Measurements from ENCODE around the gene NECTIN4.

DNA sequence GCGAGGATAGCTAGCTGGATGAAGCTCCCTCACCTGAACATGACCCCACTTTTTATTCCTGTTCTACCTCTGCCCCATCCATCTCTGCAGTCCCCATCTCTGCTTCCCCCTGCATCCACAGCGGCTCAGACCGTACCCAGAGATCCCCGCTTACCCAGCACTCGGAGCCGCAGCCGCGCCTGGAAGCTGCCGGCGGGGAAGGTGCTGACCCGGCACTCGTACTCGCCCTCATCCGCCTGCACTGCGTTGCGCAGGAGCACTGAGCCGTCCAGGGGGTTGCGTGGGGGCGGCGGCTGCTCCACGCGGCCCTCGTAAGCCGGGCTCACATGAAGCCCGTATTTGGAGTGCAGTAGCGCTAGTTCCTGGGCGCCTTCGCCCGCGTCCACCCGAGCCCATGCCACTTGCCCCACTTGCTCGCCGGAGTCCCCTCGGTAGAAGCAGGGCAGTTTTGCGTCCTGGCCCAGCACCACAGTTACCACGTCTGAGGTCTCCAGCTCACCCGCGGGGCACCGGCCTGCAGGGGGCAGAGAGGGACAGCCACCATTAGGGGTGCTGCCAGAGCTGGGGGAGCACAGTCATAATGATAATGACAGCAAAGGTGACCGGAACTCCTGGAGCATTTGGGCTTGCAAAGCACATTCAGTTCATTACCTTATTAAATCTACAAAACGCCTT lies 9.8 kb downstream of the NECTIN4 start:
- TF ChIP-seq RAD21 (IDR thresholded peaks at IDR 0.05; ENCODE audit: low read depth) (no peak), NFIC (IDR thresholded peaks at IDR 0.05) (no peak)
- TF ChIP-seq, protein P1, sequence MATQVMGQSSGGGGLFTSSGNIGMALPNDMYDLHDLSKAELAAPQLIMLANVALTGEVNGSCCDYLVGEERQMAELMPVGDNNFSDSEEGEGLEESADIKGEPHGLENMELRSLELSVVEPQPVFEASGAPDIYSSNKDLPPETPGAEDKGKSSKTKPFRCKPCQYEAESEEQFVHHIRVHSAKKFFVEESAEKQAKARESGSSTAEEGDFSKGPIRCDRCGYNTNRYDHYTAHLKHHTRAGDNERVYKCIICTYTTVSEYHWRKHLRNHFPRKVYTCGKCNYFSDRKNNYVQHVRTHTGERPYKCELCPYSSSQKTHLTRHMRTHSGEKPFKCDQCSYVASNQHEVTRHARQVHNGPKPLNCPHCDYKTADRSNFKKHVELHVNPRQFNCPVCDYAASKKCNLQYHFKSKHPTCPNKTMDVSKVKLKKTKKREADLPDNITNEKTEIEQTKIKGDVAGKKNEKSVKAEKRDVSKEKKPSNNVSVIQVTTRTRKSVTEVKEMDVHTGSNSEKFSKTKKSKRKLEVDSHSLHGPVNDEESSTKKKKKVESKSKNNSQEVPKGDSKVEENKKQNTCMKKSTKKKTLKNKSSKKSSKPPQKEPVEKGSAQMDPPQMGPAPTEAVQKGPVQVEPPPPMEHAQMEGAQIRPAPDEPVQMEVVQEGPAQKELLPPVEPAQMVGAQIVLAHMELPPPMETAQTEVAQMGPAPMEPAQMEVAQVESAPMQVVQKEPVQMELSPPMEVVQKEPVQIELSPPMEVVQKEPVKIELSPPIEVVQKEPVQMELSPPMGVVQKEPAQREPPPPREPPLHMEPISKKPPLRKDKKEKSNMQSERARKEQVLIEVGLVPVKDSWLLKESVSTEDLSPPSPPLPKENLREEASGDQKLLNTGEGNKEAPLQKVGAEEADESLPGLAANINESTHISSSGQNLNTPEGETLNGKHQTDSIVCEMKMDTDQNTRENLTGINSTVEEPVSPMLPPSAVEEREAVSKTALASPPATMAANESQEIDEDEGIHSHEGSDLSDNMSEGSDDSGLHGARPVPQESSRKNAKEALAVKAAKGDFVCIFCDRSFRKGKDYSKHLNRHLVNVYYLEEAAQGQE (IDR thresholded peaks at IDR 0.05; ENCODE audit: low read depth) = no peak
